ENCODE measurements around the gene FAM217A.

The FAM217A gene

DNA sequence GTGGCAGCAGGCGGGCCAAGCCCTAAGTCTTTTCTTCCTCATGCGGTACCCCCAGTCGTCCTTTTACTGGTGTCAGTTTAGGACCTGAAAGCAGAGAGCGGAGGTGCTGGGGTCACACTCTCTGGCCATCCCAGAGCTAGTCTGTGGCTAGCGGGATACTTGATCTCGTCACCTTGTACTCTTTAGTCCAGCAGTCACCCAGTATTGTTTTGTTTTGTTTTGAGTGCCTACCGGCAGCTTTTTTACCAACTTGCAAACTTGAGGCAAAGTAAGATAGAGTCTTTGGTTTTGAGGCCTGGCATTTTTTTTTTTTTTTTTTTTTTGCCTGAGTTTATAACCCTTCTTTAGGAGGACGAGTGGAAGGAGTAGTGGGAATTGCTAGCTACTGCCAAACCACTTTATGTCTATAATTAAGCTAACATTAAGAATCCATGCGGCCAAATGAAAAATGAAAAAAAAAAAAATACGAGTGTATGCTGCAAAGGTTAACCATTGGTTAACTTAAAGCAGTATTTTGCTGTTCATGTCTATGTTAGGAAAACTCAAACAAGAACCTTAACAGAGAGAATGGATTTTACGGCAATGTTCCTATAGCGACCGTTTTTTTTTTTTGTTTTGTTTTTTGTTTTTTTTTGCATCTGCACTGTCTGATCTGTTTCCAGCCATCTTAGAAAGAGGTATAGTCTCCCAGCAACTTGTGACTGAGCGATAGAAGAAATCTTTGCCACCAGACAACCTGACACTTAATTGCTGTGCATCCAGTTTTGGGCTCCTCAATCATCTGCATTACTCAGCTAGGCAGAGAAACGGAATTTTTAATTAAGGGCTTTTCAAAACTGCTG lies 56.9 kb downstream of the FAM217A start:
- no peak for DNase-seq (ENCODE audit: low read depth in 1 of 2, low spot score in 1 of 2)
- TF ChIP-seq POLR2AphosphoS5 (IDR thresholded peaks at IDR 0.05; ENCODE audit: low read depth) = no peak
- TF ChIP-seq GABPA (IDR thresholded peaks at IDR 0.05; ENCODE audit: low read depth) = no peak
- TF ChIP-seq, protein P1, sequence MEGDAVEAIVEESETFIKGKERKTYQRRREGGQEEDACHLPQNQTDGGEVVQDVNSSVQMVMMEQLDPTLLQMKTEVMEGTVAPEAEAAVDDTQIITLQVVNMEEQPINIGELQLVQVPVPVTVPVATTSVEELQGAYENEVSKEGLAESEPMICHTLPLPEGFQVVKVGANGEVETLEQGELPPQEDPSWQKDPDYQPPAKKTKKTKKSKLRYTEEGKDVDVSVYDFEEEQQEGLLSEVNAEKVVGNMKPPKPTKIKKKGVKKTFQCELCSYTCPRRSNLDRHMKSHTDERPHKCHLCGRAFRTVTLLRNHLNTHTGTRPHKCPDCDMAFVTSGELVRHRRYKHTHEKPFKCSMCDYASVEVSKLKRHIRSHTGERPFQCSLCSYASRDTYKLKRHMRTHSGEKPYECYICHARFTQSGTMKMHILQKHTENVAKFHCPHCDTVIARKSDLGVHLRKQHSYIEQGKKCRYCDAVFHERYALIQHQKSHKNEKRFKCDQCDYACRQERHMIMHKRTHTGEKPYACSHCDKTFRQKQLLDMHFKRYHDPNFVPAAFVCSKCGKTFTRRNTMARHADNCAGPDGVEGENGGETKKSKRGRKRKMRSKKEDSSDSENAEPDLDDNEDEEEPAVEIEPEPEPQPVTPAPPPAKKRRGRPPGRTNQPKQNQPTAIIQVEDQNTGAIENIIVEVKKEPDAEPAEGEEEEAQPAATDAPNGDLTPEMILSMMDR (IDR thresholded peaks at IDR 0.05; ENCODE audit: insufficient read depth, low read length) = no peak
- no peak for TF ChIP-seq SPI1 (IDR thresholded peaks at IDR 0.05; ENCODE audit: borderline replicate concordance, low read depth)
- TF ChIP-seq REST (IDR thresholded peaks at IDR 0.05; ENCODE audit: insufficient replicate concordance, low read depth) = no peak
- Histone ChIP-seq H3K4me3 (replicated peaks; ENCODE audit: insufficient read depth, low read length) (peak overlapping the region; percentile 73), H3K27me3 (ENCODE audit: insufficient read depth, poor library complexity, severe bottlenecking) (no peaks in the 10 kb centered on the region), H3K27ac (replicated peaks) (peak overlapping the region; percentile 96)

DNA sequence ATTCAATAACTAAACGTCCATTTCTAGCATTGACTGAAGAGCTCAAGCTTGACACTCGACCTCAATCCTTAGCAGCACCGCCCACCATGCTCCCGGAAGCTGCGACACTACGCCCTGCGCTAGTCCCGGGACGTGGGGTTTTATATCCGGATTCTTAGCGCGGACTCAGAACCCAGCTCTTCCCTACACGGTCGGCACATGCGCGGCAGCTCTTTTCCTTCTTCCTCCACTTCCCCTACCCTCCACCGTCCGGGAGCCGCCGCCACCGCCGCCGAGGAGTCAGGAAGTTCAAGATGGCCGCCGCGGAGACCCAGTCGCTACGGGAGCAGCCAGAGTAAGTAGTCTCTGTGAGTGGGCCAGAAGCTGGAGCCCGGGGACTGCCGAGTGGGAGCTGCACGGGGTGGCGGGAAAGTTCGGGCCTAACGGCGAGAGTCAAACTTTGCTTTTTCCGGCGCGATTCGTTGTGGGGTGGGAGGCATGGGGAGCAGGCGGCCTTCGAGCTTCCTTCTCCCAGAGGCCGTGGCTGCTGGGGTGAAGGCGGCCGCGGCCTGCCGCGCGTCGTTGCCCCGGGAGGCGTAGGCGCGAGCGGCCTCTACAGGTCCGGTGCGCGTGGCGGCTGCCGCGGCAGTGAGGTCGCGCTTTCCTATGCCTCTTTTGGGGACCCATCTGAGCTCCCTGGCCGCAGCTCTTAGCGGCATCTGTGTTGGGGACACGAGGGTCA lies 57.6 kb downstream of the FAM217A start:
- TF ChIP-seq, protein P1 (IDR thresholded peaks at IDR 0.05; ENCODE audit: insufficient read depth, low read length) = peak; percentile 2
- TF ChIP-seq POLR2AphosphoS5 (IDR thresholded peaks at IDR 0.05; ENCODE audit: low read depth) (peak; percentile 91), GABPA (IDR thresholded peaks at IDR 0.05; ENCODE audit: low read depth) (peak; percentile 84), SPI1 (IDR thresholded peaks at IDR 0.05; ENCODE audit: borderline replicate concordance, low read depth) (peak; percentile 87; the same call in 1 of the 2 replicates), REST (IDR thresholded peaks at IDR 0.05; ENCODE audit: insufficient replicate concordance, low read depth) (peak; percentile 68)
- H3K4me3 ChIP-seq (replicated peaks; ENCODE audit: insufficient read depth, low read length) = peak overlapping the region; percentile 73
- DNase-seq (ENCODE audit: low read depth in 1 of 2, low spot score in 1 of 2) = peak; percentile 93 to 97
- H3K27ac ChIP-seq (replicated peaks) = peak overlapping the region; percentile 96
- H3K27me3 ChIP-seq (ENCODE audit: insufficient read depth, poor library complexity, severe bottlenecking) = no peaks in the 10 kb centered on the region

- TF ChIP-seq POLR2AphosphoS5 (IDR thresholded peaks at IDR 0.05; ENCODE audit: low read depth) = no peak
- TF ChIP-seq GABPA (IDR thresholded peaks at IDR 0.05; ENCODE audit: low read depth) = no peak
- Histone ChIP-seq H3K27me3 (ENCODE audit: insufficient read depth, poor library complexity, severe bottlenecking) (no peaks in the 10 kb centered on the region), H3K27ac (replicated peaks) (peak overlapping the region; percentile 96), H3K4me3 (replicated peaks; ENCODE audit: insufficient read depth, low read length) (peak overlapping the region; percentile 73)
- DNase-seq (ENCODE audit: low read depth in 1 of 2, low spot score in 1 of 2) = no peak
Observed at GRCh38 chr6:4020822-4021132, 58.2 kb downstream of the FAM217A start.

DNA sequence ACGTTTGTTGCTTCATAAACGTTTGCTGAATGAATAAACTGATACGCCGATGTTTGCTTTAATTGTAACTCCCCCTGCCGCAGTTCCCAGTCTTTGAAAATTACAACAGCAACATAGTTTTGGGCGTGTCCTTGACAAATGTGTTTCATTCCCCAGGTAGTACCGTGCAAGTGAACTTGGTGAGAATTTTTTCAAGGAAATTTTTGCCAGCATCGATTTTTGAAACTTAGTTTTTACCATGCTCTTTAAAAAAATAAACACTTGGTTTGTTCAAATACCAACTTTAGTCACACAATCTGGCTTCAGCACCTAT lies 60.1 kb downstream of the FAM217A start:
- peak overlapping the region; percentile 75 for H3K4me3 ChIP-seq (replicated peaks; ENCODE audit: insufficient read depth, low read length)
- TF ChIP-seq GABPA (IDR thresholded peaks at IDR 0.05; ENCODE audit: low read depth) (no peak), POLR2AphosphoS5 (IDR thresholded peaks at IDR 0.05; ENCODE audit: low read depth) (no peak; the same call in 1 of the 2 replicates), REST (IDR thresholded peaks at IDR 0.05; ENCODE audit: insufficient replicate concordance, low read depth) (no peak), SPI1 (IDR thresholded peaks at IDR 0.05; ENCODE audit: borderline replicate concordance, low read depth) (no peak)
- TF ChIP-seq, protein P1 (IDR thresholded peaks at IDR 0.05; ENCODE audit: insufficient read depth, low read length) = no peak
- DNase-seq (ENCODE audit: low read depth in 1 of 2, low spot score in 1 of 2) = no peak
- peak overlapping the region; percentile 96 for H3K27ac ChIP-seq (replicated peaks)
- no peaks in the 10 kb centered on the region for H3K27me3 ChIP-seq (ENCODE audit: insufficient read depth, poor library complexity, severe bottlenecking)

Measured in HL-60 (cell line).